ENCODE data around the gene CAB39L. TPM values are rescaled to one million over a fixed set of nuclear protein-coding genes. Genes with fewer than 3 reads are reported as not detected.

CAB39L gene
- total and polyA plus RNA-seq, 2 experiments from 2014 or later: 3.3 to 4.4 TPM

- TF ChIP-seq ZNF462 (CRISPR knock-in tag; IDR thresholded peaks at IDR 0.05): no peak
Measured at GRCh38 chr13:49354719-49355118, 89.1 kb downstream of the CAB39L start (continued).

GRCh38 chr13:49353908-49354307 lies 90.0 kb downstream of the CAB39L start:
- no peak for DNase-seq (ENCODE audit: low spot score)
- no peaks in the 10 kb centered on the region for H3F3A ChIP-seq (replicated peaks; ENCODE audit: low read depth)
- peaks cover under 1% of the 10 kb centered on the region for H3K4me1 Mint-ChIP-seq
- TF ChIP-seq JUNB (IDR thresholded peaks at IDR 0.05; ENCODE audit: unreplicated experiment) (no peak), STAT1 (IDR thresholded peaks at IDR 0.05; ENCODE audit: unreplicated experiment) (no peak), REST (IDR thresholded peaks at IDR 0.05; ENCODE audit: unreplicated experiment) (no peak), EZH2 (IDR thresholded peaks at IDR 0.05; ENCODE audit: low read depth, unreplicated experiment) (no peak), ZNF331 (CRISPR knock-in tag; IDR thresholded peaks at IDR 0.05; ENCODE audit: low read depth) (no peak), EZH2phosphoT487 (IDR thresholded peaks at IDR 0.05; ENCODE audit: unreplicated experiment) (no peak), ZNF114 (CRISPR knock-in tag; IDR thresholded peaks at IDR 0.05) (no peak)

More at GRCh38 chr13:49353908-49354307, 90.0 kb downstream of the CAB39L start:
- no peak overlapping the region for H3K4me2 ChIP-seq
- H3K36me3 Mint-ChIP-seq (ENCODE audit: low read depth): no peaks in the 10 kb centered on the region
- H2AFZ ChIP-seq: no peak overlapping the region
- H3K79me2 ChIP-seq (replicated peaks; ENCODE audit: insufficient read depth): no peaks in the 10 kb centered on the region
- no peaks in the 10 kb centered on the region for H3K9me2 ChIP-seq (ENCODE audit: insufficient read depth)
- H3K4me1 ChIP-seq (ENCODE audit: insufficient read depth): no peaks in the 10 kb centered on the region; the same call in 1 of the 2 replicates
- ATAC-seq: no peak
- no peaks in the 10 kb centered on the region for H3K27me3 ChIP-seq (ENCODE audit: insufficient read depth)
- no peak overlapping the region for H3K4me3 ChIP-seq
- H3K9me3 Mint-ChIP-seq: no peaks in the 10 kb centered on the region
- H3K27ac ChIP-seq (ENCODE audit: low read depth): no peak overlapping the region
- no peak overlapping the region for H3K27ac Mint-ChIP-seq
- H4K20me1 ChIP-seq (replicated peaks; ENCODE audit: insufficient read depth): no peaks in the 10 kb centered on the region
- H3K36me3 ChIP-seq (ENCODE audit: insufficient read depth): no peaks in the 10 kb centered on the region
- H3K27me3 Mint-ChIP-seq (ENCODE audit: insufficient read depth, low read depth, poor library complexity): peaks cover 6% of the 10 kb centered on the region
- H3K4me3 Mint-ChIP-seq: no peak overlapping the region

Measured in GM23338 (cell line).